ENCODE results near the gene PTPN3. TPM values are rescaled to one million over a fixed set of nuclear protein-coding genes. Genes with fewer than 3 reads are reported as not detected.

The PTPN3 gene
- total RNA-seq, 1 experiment from 2014 or later, result 1.1 TPM

DNA sequence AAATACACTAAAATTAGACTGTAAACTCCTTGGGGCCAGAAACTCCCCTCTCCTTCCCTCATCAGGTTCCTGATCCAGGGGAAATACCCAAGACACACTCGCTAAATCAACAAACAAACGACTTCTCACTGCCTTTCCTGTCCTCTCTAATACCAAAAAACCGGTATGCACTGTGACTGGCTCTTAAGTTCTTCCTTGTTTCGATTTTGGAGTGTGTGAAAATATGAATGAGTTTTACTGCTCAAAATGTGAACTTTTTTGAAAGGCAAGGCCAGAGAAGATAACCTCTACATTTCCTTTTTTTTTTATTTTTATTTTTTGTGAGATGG, 96.2 kb downstream of the PTPN3 start:
- no TSS peak for BruUV-seq (replicated peaks)
- Histone ChIP-seq H3K9me3 (ENCODE audit: low read depth, low read length, poor library complexity, severe bottlenecking) (no peaks in the 10 kb centered on the region), H3K36me3 (ENCODE audit: insufficient read depth, low read length, poor library complexity, severe bottlenecking) (no peaks in the 10 kb centered on the region), H3K4me3 (ENCODE audit: low read depth, low read length, poor library complexity, severe bottlenecking) (no peak overlapping the region), H3K27ac (ENCODE audit: low read depth, low read length, poor library complexity, severe bottlenecking) (no peak overlapping the region), H3K4me1 (ENCODE audit: insufficient read depth, low read length, poor library complexity, severe bottlenecking) (no peaks in the 10 kb centered on the region), H3K27me3 (replicated peaks; ENCODE audit: insufficient read depth, low read depth, low read length, poor library complexity) (no peaks in the 10 kb centered on the region)
- intact Hi-C loops (cut with micrococcal nuclease; ENCODE audit: unreplicated experiment), result loop anchor here (10.0 kb wide), 1 partner anchor 157 kb away; no protein-coding TSS in a partner anchor
- TF ChIP-seq, protein P1, sequence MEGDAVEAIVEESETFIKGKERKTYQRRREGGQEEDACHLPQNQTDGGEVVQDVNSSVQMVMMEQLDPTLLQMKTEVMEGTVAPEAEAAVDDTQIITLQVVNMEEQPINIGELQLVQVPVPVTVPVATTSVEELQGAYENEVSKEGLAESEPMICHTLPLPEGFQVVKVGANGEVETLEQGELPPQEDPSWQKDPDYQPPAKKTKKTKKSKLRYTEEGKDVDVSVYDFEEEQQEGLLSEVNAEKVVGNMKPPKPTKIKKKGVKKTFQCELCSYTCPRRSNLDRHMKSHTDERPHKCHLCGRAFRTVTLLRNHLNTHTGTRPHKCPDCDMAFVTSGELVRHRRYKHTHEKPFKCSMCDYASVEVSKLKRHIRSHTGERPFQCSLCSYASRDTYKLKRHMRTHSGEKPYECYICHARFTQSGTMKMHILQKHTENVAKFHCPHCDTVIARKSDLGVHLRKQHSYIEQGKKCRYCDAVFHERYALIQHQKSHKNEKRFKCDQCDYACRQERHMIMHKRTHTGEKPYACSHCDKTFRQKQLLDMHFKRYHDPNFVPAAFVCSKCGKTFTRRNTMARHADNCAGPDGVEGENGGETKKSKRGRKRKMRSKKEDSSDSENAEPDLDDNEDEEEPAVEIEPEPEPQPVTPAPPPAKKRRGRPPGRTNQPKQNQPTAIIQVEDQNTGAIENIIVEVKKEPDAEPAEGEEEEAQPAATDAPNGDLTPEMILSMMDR (conservative IDR thresholded peaks at IDR 0.05; ENCODE audit: low read depth, low read length), result no peak
- no peak for TF ChIP-seq EZH2 (IDR thresholded peaks at IDR 0.05; ENCODE audit: borderline replicate concordance, low read depth, low read length, poor library complexity, severe bottlenecking)
- DNase-seq (ENCODE audit: low spot score), result no peak
- ChIA-PET CTCF (no interaction called here), POLR2A (ENCODE audit: low non-redundant PET) (no interaction called here)

DNA sequence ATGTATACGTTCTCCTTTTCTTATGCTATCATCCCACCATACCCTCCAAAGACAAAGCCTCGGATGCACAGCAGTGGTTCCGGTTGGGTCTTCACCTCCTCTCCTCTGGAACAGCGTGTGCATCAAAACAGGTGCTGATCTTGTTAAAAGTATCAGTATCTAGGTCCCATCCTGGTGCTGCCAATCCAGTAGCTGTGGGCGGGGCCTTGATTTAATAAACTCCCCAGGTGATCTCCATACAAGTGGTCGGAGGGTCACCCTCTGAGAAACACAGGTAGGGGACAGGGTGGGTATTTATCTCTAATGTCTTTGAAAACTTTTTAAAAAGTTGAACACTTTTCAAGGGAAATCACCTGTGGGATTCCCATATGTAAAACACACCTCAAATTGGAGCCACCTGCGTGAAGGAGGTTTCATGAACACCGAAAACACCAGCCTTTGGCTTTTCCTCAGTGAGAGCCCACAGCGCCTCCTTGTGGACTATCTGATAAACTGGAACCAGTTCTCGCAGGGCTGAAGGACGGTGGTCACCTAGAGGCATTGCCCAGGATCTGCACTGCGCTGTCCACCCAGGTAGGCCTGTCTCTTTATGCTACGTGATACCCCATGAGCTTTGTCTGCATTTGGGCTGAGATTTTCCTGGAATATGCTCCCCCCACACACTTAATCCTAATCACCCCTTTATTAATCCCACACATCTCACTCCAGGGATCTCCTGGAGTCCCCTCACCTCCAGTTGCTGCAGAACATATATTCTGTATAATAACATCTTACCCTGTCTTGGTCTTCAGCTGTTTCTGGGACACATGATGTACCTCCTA, 96.7 kb downstream of the PTPN3 start:
- Histone ChIP-seq H3K36me3 (ENCODE audit: insufficient read depth, low read length, poor library complexity, severe bottlenecking) (no peaks in the 10 kb centered on the region), H3K9me3 (ENCODE audit: low read depth, low read length, poor library complexity, severe bottlenecking) (no peaks in the 10 kb centered on the region), H3K27ac (ENCODE audit: low read depth, low read length, poor library complexity, severe bottlenecking) (no peak overlapping the region), H3K27me3 (replicated peaks; ENCODE audit: insufficient read depth, low read depth, low read length, poor library complexity) (no peaks in the 10 kb centered on the region), H3K4me3 (ENCODE audit: low read depth, low read length, poor library complexity, severe bottlenecking) (no peak overlapping the region), H3K4me1 (ENCODE audit: insufficient read depth, low read length, poor library complexity, severe bottlenecking) (no peaks in the 10 kb centered on the region)
- DNase-seq (ENCODE audit: low spot score), result peak; percentile 40
- ChIA-PET POLR2A (ENCODE audit: low non-redundant PET) (no interaction called here), CTCF (interaction anchor here (1.4 kb wide), 1 partner anchor 10 kb away, joined by 3 read pairs; no protein-coding TSS in a partner anchor)
- TF ChIP-seq EZH2 (IDR thresholded peaks at IDR 0.05; ENCODE audit: borderline replicate concordance, low read depth, low read length, poor library complexity, severe bottlenecking), result no peak
- TF ChIP-seq, protein P1 (conservative IDR thresholded peaks at IDR 0.05; ENCODE audit: low read depth, low read length), result peak; percentile 84
- intact Hi-C loops (cut with micrococcal nuclease; ENCODE audit: unreplicated experiment), result loop anchor here (10.0 kb wide), 1 partner anchor 157 kb away; no protein-coding TSS in a partner anchor
- BruUV-seq (replicated peaks), result no TSS peak

DNA sequence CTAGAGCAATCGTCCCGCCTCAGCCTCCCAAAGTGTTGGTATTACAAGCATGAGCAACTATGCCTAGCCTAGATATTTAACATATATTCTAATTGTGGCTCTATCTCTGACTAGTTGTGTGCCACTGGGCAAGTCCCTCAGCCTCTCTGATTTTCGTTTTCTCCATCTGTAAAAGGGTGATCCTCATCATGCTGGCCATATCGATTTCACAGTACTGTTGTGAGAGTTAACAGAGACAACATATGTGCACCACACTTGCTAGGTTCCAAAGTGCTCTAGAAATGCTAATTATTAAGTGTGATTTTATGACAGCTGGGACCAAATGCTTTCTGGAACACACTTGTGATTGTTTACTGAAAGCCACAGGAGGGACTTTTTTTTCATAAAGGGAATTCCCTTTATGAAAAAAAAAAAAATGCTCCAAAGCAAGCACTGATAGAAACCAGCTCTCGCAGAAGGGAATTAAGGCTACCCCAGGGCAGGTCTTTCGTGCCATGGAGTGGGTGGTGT, 98.8 kb downstream of the PTPN3 start:
- no peak overlapping the region for H3K27ac ChIP-seq (ENCODE audit: low read depth, low read length, poor library complexity, severe bottlenecking)
- H3K27me3 ChIP-seq (replicated peaks; ENCODE audit: insufficient read depth, low read depth, low read length, poor library complexity), result no peaks in the 10 kb centered on the region
- no peaks in the 10 kb centered on the region for H3K4me1 ChIP-seq (ENCODE audit: insufficient read depth, low read length, poor library complexity, severe bottlenecking)
- H3K36me3 ChIP-seq (ENCODE audit: insufficient read depth, low read length, poor library complexity, severe bottlenecking), result no peaks in the 10 kb centered on the region
- BruUV-seq (replicated peaks), result no TSS peak
- CTCF ChIA-PET, result no interaction called here
- intact Hi-C loops (cut with micrococcal nuclease; ENCODE audit: unreplicated experiment), result no loop called here
- no peaks in the 10 kb centered on the region for H3K9me3 ChIP-seq (ENCODE audit: low read depth, low read length, poor library complexity, severe bottlenecking)
- no peak overlapping the region for H3K4me3 ChIP-seq (ENCODE audit: low read depth, low read length, poor library complexity, severe bottlenecking)
- TF ChIP-seq, protein P1 (conservative IDR thresholded peaks at IDR 0.05; ENCODE audit: low read depth, low read length), result no peak
- no peak for TF ChIP-seq EZH2 (IDR thresholded peaks at IDR 0.05; ENCODE audit: borderline replicate concordance, low read depth, low read length, poor library complexity, severe bottlenecking)
- DNase-seq (ENCODE audit: low spot score), result no peak
- POLR2A ChIA-PET (ENCODE audit: low non-redundant PET), result no interaction called here
